NCI-H82 treated with DMSO at 0.1 percent for 48 hours (cell line): ENCODE results near the gene NTPCR.

ENCODE experiments used
- DNase-seq: peaks from one replicate; lab custom pipeline; 2025; ENCODE audit not compliant: unreplicated experiment; lab: John Stamatoyannopoulos, UW

NTPCR gene

DNA sequence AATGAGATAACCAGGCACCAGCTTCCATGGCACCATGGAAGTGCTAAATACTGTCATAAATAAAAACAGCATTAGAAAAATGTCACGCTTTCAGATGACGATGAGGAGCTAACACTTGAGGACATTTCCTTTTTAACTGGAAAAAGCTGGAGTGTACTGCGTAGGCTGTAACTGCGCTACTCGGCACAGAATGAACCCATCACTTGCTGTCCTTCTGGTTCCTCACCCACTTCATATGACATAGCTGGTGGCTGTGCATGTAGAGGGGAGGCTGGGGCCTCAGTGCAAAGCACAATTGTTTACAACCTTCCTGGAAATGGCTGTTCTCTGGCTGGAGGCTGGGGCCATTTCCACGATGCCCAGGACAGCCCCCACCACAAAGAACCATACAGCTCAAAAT is 55.7 kb downstream of the NTPCR start:
- no peak for DNase-seq

DNA sequence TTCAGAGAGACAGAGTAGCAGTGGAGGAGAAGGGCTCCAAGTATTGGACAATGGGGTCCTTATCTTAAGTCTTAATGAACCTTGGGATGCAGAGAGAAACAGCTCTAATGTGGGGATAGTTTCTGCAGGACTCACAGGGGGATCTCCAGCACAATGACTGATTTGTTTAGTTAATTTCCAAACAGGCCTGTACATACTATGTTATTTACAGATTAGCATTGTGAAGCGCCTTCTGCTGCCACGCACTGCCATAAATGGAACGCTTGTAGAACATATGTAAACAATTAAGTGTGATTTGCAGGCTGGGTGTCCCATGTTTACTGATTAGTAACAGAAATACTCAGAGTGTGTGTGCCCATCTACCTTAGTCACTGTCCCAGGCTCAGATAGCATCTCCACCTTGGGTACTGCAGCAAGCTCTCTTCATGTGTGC is 56.1 kb downstream of the NTPCR start:
- DNase-seq, result no peak

GRCh38 chr1:233010146-233010545 is 59.7 kb downstream of the NTPCR start:
- DNase-seq, result no peak

- no peak for DNase-seq
These were observed 61.6 kb downstream of the NTPCR start for GRCh38 chr1:233012021-233012420.

DNA sequence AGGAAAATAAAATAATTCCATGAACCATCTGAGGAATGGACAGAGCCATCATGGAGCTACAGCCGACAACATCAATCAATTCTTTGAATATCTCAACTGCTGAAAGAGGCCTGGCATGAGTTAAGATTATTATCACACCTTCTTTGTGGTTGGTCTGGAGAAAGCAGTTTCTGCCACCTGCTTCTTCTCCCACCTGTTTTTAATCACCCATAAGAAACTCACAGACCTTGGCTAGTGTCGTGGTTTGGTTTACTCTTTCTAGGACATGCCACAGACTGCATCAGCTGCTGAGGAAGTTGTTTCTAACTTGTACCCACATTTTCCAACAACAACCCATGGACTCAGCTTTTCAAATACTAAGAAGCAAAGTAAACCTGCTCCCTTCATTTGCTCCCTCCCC is 65.6 kb downstream of the NTPCR start:
- DNase-seq, result no peak

DNA sequence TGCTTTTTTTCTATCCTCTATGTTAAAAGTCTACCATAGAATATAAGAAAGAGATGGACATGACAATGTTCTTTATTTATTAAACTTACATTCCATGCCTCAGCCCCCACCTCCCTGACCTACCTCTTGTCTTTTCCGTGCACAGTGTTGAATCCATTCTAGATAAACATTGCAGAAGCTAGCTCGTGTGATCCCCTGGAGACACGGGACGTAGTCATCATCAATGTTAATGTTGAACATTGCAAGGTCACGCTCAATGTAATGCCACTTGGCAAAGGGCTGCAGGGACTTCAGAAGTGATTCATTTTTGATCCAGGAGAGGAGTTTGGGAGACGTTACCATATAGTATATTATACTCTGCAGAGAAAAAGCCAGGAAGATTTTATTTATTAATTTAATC is 66.4 kb downstream of the NTPCR start:
- DNase-seq, result no peak

- DNase-seq, result no peak
These were observed 68.7 kb downstream of the NTPCR start for GRCh38 chr1:233019083-233019482.

DNA sequence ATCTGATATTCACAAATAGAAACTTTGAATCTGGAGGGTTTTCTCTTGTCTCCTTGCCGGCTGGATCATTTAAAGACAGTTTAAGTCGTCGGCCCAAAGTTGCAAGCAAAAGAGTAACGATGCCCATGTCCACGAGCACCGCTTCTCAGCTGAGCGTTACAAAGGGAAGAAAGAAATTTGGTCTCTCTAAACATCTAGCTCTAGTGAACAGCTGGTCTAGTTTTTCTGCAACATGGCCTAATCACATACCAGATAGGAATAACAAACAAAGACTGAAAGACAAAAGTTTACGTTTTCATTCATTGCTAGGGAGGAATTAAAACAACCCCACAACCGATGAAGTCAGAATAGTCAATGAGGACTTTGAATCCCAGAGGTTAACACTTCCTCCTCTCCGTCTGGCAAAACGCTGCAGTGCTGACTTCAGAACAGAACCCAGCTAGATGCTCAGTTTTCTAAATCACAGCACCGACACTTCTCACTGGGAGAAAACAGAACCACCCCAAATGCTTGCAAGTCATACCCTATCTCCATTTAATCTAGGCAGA is 69.4 kb downstream of the NTPCR start:
- DNase-seq, result no peak

- DNase-seq, result no peak
These were observed 70.0 kb downstream of the NTPCR start for GRCh38 chr1:233020426-233020825.

DNA sequence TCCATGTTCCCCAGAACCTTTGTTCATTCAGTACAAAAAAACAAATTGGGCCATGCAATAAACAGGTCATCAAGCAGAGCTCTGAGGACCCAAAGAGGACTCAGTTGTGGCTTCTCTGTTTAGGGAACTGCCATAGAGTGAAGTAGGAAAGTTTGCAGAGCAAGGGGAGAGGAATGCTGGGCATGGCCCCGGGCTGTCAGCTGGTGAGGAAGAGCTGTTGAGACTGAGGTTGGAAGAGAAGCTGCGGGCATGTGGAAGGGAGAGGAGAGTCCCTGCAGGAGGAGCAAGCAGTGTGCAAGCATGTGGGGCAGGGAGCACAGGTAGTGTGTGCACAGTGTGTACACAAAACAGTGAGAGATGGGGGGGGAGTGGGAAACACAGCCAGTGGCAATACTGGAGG is 71.8 kb downstream of the NTPCR start:
- no peak for DNase-seq

DNA sequence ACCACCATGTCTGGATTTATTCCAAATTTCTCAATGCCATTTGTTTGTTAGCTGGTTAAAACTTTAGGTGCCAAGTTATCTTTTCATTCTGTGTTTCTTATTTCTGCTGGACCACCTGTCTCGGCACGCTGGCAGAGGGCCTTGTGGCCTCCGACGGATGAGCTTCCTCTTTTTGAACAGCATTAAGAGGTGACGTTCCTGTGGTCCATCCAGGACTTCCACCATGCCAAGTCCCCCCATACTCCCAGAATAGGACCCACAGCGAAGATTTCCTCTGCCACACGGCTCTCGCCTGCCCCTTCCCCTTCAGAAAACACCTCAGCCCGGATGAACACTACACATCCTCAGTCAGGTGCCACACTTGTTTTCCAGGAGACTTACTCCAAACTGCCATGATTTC is 73.8 kb downstream of the NTPCR start:
- DNase-seq, result no peak

DNA sequence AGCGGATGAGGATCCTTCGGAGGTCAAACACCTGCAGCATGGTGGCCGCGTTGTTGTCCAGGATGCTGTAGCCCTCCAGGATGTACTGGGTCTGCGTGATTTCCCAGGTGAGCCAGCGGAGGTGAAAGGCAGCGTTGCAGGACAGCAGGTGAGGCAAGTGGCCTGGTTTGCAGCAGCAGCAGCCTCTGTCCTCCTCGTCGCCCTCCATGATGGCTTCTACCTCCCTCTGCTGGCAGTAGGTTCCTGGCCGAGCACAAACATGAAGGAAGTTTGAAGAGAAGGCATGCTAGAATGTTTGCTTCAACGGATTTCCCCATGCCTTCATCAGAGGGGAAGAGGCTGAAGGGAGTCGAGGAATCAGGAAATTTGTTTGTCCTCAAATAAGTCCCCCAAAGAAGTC is 74.7 kb downstream of the NTPCR start:
- DNase-seq, result peak; percentile 35

GRCh38 chr1:233025567-233025966 is 75.2 kb downstream of the NTPCR start:
- no peak for DNase-seq

GRCh38 chr1:233027046-233027445 is 76.6 kb downstream of the NTPCR start:
- DNase-seq, result no peak

DNA sequence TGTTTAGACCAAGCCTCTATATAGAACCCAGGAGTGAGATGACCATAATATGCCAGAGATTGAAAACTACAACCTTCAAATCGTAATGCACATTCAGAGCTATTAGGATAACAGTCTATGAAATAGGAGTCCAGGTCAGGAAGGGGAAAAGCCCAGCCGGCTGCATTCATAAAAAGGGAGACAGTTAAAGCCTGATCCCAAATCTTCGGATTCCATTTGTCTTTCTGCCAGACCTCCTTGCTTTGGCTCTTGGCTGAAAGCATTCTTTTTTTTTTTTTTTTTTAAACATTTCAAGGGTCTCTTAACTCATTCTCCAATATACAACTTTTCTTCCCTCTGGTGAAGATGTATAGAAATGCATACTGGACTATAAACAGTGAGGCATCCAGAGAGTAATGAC is 81.1 kb downstream of the NTPCR start:
- DNase-seq, result no peak

DNA sequence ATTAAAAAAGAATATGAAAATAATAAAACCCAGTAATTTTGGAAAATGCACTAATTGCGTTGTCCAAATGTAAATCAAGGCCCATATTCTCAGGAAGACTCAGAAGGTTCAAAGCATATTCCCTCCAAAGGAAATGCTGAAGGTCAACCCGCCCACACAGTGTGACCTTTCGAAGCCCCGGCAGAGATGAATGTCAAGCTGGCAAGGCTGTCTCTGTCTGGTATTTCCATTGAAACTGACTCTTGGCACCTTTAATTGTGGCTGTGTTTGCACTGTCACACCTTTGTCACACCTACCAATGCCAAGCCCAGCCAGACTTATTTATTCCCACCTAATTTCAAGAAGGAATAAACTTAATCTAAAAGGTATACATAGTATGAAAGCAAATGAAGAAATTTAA is 82.5 kb downstream of the NTPCR start:
- DNase-seq, result no peak

DNA sequence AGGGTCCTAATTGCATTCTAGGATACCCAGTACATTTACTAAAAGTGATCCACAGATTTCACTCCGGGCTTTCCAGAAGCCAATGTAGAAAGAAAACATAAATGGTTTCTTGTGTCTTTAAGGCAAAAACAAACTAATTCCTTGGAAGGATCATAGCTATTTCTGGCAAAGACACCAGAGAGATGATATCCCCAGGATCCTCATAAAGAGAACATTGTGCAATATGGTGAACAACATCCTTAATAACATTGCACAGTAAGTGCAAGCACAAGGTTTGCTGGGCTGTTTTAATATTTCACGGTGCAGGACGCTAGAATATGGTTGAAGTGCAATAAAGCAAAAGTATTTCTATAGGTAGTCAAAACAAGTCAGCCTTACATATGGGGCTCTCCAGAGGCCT is 83.0 kb downstream of the NTPCR start:
- no peak for DNase-seq
